DMS79 (cell line): ENCODE data around the gene ERGIC3.
"Not testable (repeated sequence)": the region's sequence is repeated elsewhere in the genome, so short reads cannot be mapped to it uniquely, and the experiment has no call there.

Source experiments
- DNase-seq: peaks from one replicate; lab custom pipeline; 2025; lab: John Stamatoyannopoulos, UW

Gene ERGIC3

DNA sequence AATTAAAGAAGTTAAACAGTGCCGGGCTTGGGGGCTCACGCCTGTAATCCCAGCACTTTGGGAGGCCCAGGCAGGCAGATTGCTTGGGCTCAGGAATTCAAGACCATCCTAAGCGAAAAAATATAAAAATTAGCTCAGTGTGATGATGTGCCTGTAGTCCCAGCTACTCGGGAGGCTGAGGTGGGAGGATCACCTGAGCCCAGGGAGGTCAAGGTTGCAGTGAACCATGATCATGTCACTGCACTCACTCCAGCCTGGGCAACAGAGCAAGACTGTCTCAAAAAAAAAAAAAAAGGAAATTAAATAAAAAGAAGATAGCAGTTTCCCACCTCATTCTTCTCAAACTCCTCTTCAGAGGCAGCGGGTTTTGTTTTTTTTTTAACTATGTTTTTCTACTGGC is 24.1 kb upstream of the ERGIC3 start:
- not testable (repeated sequence) for DNase-seq

DNA sequence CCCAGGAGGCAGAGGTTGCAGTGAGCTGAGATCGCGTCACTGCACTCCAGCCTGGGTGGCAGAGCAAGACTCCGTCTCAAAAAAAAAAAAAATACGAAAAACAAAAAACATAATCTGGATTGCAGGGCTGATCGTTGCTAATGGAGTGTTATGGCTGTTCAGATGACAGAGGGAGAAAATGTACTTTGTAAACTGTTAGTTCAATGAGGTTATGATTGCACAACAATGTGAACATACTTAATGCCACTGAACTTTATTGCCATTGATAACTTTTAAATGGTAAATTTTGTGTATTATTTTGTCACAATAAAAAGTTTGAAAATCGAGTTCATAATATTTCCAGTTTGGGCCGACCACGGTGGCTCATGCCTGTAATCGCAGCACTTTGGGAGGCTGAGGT is 22.9 kb upstream of the ERGIC3 start:
- DNase-seq = no peak

GRCh38 chr20:35523298-35523888 is 18.5 kb upstream of the ERGIC3 start:
- DNase-seq = no peak

GRCh38 chr20:35525639-35526038 is 16.2 kb upstream of the ERGIC3 start:
- no peak for DNase-seq

- DNase-seq = no peak
These were observed 14.6 kb upstream of the ERGIC3 start for GRCh38 chr20:35527122-35527769.

DNA sequence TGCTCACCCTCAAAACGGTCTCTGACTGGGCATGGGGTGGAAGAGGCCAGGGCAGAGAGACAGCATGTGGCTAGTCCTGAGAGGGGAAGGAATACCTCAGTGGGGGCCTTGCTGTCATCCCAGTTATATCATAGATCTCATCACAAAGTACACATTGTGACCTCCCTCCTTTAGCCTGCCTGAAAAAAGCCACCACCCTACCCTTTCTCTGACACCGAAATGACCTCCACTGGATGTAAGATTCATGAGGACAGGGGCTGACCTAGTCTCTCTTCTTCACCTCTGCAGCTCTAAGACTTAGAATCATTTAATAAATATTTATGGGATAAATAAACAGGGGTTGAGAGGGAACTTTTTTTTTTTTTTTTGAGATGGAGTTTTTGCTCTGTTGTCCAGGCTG is 12.3 kb upstream of the ERGIC3 start, which contains the start of gene C20orf173:
TSS of gene C20orf173 (minus strand) at position 101 of the 400 bp plus-strand sequence. CDS start 279 bp downstream, outside the sequence.
- no peak for DNase-seq

GRCh38 chr20:35539756-35540212 is 2.1 kb upstream of the ERGIC3 start:
- DNase-seq = peak; percentile 85

GRCh38 chr20:35541118-35541782 is 628 bp upstream of the ERGIC3 start:
- DNase-seq = no peak

DNA sequence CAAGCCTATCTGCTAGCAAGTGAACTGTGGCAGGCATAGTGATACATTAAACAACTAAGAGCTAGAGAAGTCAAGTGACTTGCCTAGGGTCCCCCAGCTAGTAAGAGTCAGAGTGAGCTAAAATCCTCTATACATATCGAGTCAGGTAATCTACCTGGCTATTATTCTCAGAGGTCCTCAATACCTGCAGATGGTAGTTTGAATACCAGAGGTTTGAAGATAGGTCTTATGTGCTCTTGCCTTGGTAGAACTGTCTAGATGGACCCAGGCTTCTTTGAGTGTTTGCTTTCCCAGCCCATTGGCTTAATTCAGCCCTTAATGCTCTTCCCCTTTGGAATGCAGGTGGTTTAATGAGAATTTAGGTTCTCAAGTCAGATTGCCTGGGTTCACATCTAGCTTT is 1.1 kb downstream of the ERGIC3 start:
- DNase-seq = no peak

- DNase-seq = no peak
These were observed 2.6 kb downstream of the ERGIC3 start for GRCh38 chr20:35544436-35544835.

GRCh38 chr20:35544941-35545340 is 3.1 kb downstream of the ERGIC3 start:
- not testable (repeated sequence) for DNase-seq

DNA sequence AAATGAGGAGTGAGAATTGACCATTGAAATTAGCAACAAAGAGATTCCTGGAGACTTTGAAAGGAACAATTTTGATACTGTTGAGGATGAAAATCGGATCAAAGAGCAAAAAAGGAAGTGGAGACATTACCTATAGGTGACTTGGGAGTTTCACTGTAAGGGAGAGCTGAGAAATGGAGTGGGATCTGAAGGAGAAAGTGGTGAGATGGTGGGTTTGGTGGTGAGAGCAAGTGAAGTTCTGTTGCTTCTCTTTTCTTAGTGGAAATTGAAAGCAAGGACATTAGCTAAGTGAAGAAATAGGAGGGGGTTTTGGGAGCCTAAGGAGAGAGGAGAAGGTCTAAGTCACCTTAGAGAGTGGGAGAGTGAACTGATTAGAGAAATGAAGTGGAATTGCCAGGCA is 4.2 kb downstream of the ERGIC3 start:
- no peak for DNase-seq

- no peak for DNase-seq
These were observed 5.5 kb downstream of the ERGIC3 start for GRCh38 chr20:35547329-35547728.

DNA sequence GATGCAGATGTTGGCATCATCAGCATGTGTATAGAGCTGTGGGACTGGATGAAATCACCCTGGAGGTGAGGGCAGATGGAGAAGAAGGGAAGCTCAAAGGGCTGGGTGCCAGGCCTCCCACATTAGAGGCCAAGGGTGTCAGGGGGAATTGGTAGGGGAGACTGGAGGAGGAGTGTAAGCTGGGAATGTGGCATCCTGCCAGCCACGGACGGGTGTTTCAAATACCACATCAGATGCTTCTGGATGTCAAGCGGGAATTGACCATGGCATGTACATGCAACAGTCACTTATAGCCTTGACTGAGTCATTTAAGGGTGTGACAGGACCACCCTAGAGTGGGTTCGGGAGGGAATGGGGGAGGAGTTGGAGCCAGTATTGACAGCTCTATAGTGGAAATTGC is 9.6 kb downstream of the ERGIC3 start:
- DNase-seq = no peak

DNA sequence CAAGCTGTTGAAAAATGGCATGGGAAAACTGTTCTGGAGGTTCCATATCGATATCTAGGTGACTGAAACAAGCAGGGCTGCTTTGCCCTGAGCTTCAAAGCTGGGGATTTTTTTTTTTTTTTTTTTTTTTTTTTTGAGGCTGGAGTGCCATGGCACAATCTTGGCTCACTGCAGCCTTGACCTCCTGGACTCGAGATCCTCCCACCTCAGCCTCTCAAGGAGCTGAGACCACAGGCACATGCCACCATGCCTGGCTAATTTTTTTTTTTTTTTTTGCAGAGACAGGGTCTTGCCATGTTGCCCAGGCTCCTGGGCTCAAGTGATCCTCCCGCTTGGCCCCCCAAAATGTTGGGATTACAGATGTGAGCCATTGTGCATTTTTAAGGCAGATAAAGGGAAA is 11.0 kb downstream of the ERGIC3 start:
- DNase-seq = no peak

GRCh38 chr20:35555461-35555860 is 13.6 kb downstream of the ERGIC3 start:
- DNase-seq = not testable (repeated sequence)

GRCh38 chr20:35555951-35556645 is 14.2 kb downstream of the ERGIC3 start:
- DNase-seq = no peak

DNA sequence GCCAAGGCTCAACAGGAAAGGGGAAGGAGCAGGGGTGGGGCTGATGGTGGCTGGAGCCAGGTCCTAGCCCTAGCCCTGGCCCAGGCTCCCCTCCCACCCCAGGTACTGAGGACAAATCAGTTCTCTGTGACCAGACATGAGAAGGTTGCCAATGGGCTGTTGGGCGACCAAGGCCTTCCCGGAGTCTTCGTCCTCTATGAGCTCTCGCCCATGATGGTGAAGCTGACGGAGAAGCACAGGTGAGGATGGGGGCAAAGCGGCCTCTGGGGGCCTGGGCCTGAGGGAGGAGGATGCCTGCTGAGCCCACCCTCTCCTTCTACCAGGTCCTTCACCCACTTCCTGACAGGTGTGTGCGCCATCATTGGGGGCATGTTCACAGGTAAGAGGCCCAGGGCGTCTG is 15.0 kb downstream of the ERGIC3 start:
- no peak for DNase-seq

- DNase-seq = no peak
These were observed 16.6 kb downstream of the ERGIC3 start for GRCh38 chr20:35558451-35558850.

GRCh38 chr20:35559042-35559693 is 17.3 kb downstream of the ERGIC3 start:
- DNase-seq = no peak

- no peak for DNase-seq
These were observed 18.2 kb downstream of the ERGIC3 start for GRCh38 chr20:35560105-35560511.

DNA sequence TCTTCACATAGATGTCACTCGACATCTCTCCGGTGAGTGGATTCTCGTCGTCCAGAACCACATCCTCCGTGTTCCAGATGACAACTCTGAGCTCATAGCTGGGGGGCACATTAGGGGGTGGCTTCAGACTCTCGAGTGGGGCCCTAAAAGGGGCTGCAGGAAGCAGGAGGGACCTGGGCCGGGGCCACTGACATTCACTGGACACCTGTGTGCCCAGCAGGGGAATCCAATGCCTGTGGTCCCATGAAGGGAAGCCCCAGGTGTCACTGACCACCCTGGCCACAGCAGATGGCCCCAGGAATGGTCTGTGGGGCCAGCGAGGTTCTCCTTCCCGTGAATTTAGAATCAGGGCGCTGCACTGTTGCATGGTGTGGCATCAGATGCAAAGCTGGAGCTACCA is 18.7 kb downstream of the ERGIC3 start:
- DNase-seq = no peak
